ENCODE results near the gene LSS. TPM values are rescaled to one million over a fixed set of nuclear protein-coding genes. Genes with fewer than 3 reads are reported as not detected.

Gene LSS
- total and polyA plus RNA-seq, 10 of the 15 experiments (the other 5 are each of a cell fraction or from before 2014, with no cell fraction given): 2.9 to 82.4 (median 27.5) TPM

DNA sequence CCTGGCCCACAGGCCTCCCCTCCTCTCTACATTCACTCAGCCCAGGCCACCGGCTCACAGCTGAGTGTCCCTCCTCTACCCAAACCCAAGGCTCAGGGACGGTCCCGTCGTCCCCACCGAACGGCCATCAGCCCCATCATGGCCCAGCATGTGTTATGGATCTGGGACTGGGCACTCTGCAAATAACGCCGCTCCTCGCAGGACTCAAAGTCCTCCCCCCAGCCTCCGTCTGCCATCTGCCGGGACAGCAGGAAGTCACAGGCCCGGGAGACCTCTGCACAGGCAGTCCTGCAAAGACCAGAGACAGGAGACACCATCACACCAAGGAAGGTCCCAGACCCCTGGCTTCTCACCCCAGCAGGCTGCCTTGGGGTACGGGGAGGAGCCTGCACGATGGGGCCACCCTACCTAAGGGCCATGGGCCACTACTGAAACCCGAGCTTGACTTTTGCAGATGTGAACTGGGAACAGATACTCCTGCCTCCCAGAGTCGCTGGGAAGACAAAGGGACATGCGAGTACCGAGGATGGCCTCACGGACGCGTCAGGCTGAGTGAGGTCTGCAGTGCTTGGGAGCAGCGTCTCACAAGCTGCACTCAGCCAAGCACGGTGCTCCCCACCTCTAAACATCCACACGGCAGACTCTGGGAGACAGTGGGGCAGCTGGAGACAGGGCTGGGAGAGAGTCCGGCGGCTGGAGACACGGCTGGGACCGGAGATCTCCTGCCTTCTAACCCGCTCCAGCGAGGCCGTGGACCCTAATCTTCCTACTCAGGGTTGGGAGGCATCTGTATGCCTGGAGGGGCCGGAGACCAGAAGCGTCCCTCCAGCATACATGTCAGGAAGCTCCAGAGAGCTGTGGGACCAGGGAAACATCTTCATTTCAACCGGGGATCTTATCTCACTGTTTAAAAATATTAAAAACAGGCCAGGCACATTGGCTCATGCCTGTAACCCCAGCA is 33.9 kb downstream of the LSS start:
- ATAC-seq (no peak), DNase-seq (ENCODE audit: low read depth, low spot score) (no peak), FAIRE-seq (no peak)
- H3K4me2 ChIP-seq (ENCODE audit: control insufficient read depth, insufficient read depth): no peak overlapping the region
- no peaks in the 10 kb centered on the region for H3K27me3 ChIP-seq (replicated peaks in 1 of 2; ENCODE audit: control insufficient read depth in 2 of 2, insufficient read depth in 2 of 2, low read length in 1 of 2)
- no peaks in the 10 kb centered on the region for H3K79me2 ChIP-seq (ENCODE audit: control insufficient read depth, insufficient read depth, low read length)
- no peak overlapping the region for H2AFZ ChIP-seq (ENCODE audit: control insufficient read depth, low read depth, low read length)
- no peak overlapping the region for H3K4me3 ChIP-seq
- H3K36me3 ChIP-seq (ENCODE audit: control insufficient read depth in 2 of 2, insufficient read depth in 2 of 2, low read length in 1 of 2): peaks cover 11 to 18% of the 10 kb centered on the region in 2 experiments
- H4K20me1 ChIP-seq (ENCODE audit: control insufficient read depth, insufficient read depth): no peaks in the 10 kb centered on the region
- WGBS (ENCODE audit: insufficient coverage, insufficient replicate concordance, low lambda C conversion rate, missing lambda C conversion rate): 90% methylated on average over 34 of the region's 34 CpGs
- H3K9ac ChIP-seq (ENCODE audit: control insufficient read depth, insufficient read depth, low read length): no peak overlapping the region
- RAD21 ChIA-PET (ENCODE audit: unreplicated experiment): no interaction called here
- H3K9me3 ChIP-seq (replicated peaks; ENCODE audit: control insufficient read depth, insufficient read depth, low read length): no peaks in the 10 kb centered on the region
- intact Hi-C loops (cut with micrococcal nuclease; ENCODE audit: unreplicated experiment) (no loop called here), in situ Hi-C loops (cut with MboI) (no loop called here)
- no TSS peak for BruUV-seq (replicated peaks)
- SMC1A ChIA-PET (ENCODE audit: uncharacterized antibody, unreplicated experiment): no interaction called here
- TF ChIP-seq HCFC1 (IDR thresholded peaks at IDR 0.05; ENCODE audit: low read length) (no peak), IKZF2 (IDR thresholded peaks at IDR 0.05) (no peak), RBBP5 (conservative IDR thresholded peaks at IDR 0.05) (no peak), SPI1 (IDR thresholded peaks at IDR 0.05; ENCODE audit: borderline replicate concordance, insufficient read depth, low read depth, low read length) (no peak), CEBPB (IDR thresholded peaks at IDR 0.05; ENCODE audit: borderline replicate concordance in 1 of 2, low read depth in 2 of 2, low read length in 2 of 2) (no peak), KAT2A (conservative IDR thresholded peaks at IDR 0.05; ENCODE audit: control insufficient read depth, low read depth, low read length) (no peak), ZNF622 (IDR thresholded peaks at IDR 0.05) (no peak), POLR2A (IDR thresholded peaks at IDR 0.05; ENCODE audit: low read depth, low read length) (no peak), JUNB (IDR thresholded peaks at IDR 0.05) (no peak), PML (IDR thresholded peaks at IDR 0.05; ENCODE audit: low read length) (no peak), ESRRA (IDR thresholded peaks at IDR 0.05; ENCODE audit: low read length) (no peak), SREBF1 (IDR thresholded peaks at IDR 0.05; ENCODE audit: low read length) (no peak)
- TF ChIP-seq, protein P1, sequence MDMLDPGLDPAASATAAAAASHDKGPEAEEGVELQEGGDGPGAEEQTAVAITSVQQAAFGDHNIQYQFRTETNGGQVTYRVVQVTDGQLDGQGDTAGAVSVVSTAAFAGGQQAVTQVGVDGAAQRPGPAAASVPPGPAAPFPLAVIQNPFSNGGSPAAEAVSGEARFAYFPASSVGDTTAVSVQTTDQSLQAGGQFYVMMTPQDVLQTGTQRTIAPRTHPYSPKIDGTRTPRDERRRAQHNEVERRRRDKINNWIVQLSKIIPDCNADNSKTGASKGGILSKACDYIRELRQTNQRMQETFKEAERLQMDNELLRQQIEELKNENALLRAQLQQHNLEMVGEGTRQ (IDR thresholded peaks at IDR 0.05; ENCODE audit: borderline replicate concordance, low read depth, low read length): no peak
- TF ChIP-seq, protein P2, sequence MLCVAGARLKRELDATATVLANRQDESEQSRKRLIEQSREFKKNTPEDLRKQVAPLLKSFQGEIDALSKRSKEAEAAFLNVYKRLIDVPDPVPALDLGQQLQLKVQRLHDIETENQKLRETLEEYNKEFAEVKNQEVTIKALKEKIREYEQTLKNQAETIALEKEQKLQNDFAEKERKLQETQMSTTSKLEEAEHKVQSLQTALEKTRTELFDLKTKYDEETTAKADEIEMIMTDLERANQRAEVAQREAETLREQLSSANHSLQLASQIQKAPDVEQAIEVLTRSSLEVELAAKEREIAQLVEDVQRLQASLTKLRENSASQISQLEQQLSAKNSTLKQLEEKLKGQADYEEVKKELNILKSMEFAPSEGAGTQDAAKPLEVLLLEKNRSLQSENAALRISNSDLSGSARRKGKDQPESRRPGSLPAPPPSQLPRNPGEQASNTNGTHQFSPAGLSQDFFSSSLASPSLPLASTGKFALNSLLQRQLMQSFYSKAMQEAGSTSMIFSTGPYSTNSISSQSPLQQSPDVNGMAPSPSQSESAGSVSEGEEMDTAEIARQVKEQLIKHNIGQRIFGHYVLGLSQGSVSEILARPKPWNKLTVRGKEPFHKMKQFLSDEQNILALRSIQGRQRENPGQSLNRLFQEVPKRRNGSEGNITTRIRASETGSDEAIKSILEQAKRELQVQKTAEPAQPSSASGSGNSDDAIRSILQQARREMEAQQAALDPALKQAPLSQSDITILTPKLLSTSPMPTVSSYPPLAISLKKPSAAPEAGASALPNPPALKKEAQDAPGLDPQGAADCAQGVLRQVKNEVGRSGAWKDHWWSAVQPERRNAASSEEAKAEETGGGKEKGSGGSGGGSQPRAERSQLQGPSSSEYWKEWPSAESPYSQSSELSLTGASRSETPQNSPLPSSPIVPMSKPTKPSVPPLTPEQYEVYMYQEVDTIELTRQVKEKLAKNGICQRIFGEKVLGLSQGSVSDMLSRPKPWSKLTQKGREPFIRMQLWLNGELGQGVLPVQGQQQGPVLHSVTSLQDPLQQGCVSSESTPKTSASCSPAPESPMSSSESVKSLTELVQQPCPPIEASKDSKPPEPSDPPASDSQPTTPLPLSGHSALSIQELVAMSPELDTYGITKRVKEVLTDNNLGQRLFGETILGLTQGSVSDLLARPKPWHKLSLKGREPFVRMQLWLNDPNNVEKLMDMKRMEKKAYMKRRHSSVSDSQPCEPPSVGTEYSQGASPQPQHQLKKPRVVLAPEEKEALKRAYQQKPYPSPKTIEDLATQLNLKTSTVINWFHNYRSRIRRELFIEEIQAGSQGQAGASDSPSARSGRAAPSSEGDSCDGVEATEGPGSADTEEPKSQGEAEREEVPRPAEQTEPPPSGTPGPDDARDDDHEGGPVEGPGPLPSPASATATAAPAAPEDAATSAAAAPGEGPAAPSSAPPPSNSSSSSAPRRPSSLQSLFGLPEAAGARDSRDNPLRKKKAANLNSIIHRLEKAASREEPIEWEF (IDR thresholded peaks at IDR 0.05; ENCODE audit: insufficient replicate concordance, low read depth, low read length): no peak
- TF ChIP-seq, protein P3, sequence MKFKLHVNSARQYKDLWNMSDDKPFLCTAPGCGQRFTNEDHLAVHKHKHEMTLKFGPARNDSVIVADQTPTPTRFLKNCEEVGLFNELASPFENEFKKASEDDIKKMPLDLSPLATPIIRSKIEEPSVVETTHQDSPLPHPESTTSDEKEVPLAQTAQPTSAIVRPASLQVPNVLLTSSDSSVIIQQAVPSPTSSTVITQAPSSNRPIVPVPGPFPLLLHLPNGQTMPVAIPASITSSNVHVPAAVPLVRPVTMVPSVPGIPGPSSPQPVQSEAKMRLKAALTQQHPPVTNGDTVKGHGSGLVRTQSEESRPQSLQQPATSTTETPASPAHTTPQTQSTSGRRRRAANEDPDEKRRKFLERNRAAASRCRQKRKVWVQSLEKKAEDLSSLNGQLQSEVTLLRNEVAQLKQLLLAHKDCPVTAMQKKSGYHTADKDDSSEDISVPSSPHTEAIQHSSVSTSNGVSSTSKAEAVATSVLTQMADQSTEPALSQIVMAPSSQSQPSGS (IDR thresholded peaks at IDR 0.05; ENCODE audit: low read length): no peak
- POLR2A ChIA-PET: no interaction called here
- CTCF ChIA-PET: no interaction called here
- H3K27ac ChIP-seq (ENCODE audit: control insufficient read depth, insufficient read depth): no peak overlapping the region
- no peaks in the 10 kb centered on the region for H3K4me1 ChIP-seq (ENCODE audit: control insufficient read depth, insufficient read depth, low read length)

Measured in GM12878 (cell line).